Gastroesophageal sphincter (tissue), 4 donors: Measurements from ENCODE around the gene ZNF845. TPM values are rescaled to one million over a fixed set of nuclear protein-coding genes. Genes with fewer than 3 reads are reported as not detected.

Experiments used
- total RNA-seq, 4 donors: library from RNA; depleted of rRNA; stranded (reverse); fragments of >200 nt; gene quantifications; one replicate each; pipeline ENCODE4 v1.1.0, GENCODE V29; 2016

The ZNF845 gene
- total RNA-seq, 4 donors from 2014 or later: 5.2 to 11.5 (median 8.6) TPM

Other genes starting within 250 kb of the ZNF845 start
- gene ZNF160, start 230.3 kb upstream of the ZNF845 start, total RNA-seq: 10 to 100 TPM; 21.4 to 71.1 (median 31.7) TPM
- gene ZNF415, start 200.8 kb upstream of the ZNF845 start, total RNA-seq: 10 to 100 TPM in 3 of 4 donors, 1 to 10 TPM in 1; 8.6 to 35.0 (median 14.1) TPM
- gene ZNF347, start 174.7 kb upstream of the ZNF845 start, total RNA-seq: 10 to 100 TPM in 1 of 4 donors, 1 to 10 TPM in 3; 8.5 to 14.2 (median 8.8) TPM
- 10 to 100 TPM in 1 of 4 donors, 1 to 10 TPM in 3; 2.1 to 32.1 (median 4.1) TPM for gene ZNF665, start 140.4 kb upstream of the ZNF845 start, total RNA-seq
- 10 to 100 TPM; 15.6 to 29.0 (median 19.2) TPM for gene ZNF677, start 78.9 kb upstream of the ZNF845 start, total RNA-seq
- gene VN1R2, start 75.5 kb upstream of the ZNF845 start, total RNA-seq: not detected
- gene VN1R4, start 66.0 kb upstream of the ZNF845 start, total RNA-seq: not detected
- gene ZNF525, start 32.0 kb downstream of the ZNF845 start, total RNA-seq: 10 to 100 TPM in 3 of 4 donors, 1 to 10 TPM in 1; 9.2 to 14.5 (median 11.8) TPM
- gene ZNF765, start 61.4 kb downstream of the ZNF845 start, total RNA-seq: 10 to 100 TPM in 1 of 4 donors, 1 to 10 TPM in 3; 7.3 to 13.4 (median 8.2) TPM
- 10 to 100 TPM in 2 of 4 donors, 1 to 10 TPM in 2; 7.5 to 12.8 (median 10.2) TPM for gene ZNF761, start 98.2 kb downstream of the ZNF845 start, total RNA-seq
- 1 to 10 TPM; 2.4 to 3.4 (median 2.7) TPM for gene ZNF813, start 134.0 kb downstream of the ZNF845 start, total RNA-seq
- gene ZNF331, start 204.4 kb downstream of the ZNF845 start, total RNA-seq: 10 to 100 TPM; 23.9 to 29.2 (median 26.1) TPM